Activated CD4-positive, alpha-beta memory T cell treated with anti-CD3 and anti-CD28 coated beads for 36 hours (primary cell): ENCODE results near the gene SIRT3. TPM values are rescaled to one million over a fixed set of nuclear protein-coding genes. Genes with fewer than 3 reads are reported as not detected.
"Not testable (repeated sequence)": the region's sequence is repeated elsewhere in the genome, so short reads cannot be mapped to it uniquely, and the experiment has no call there.

Experiments
- CTCF ChIA-PET: fragments of 350-600 bp; sonication (Branson Sonifier 250); formaldehyde crosslinking; loops from one replicate; lab custom pipeline; 2021; ENCODE audit warnings: antibody characterized with exemption, inconsistent platforms; lab: Charles Lee
- POLR2A ChIA-PET: fragments of 350-600 bp; sonication (Branson Sonifier 250); formaldehyde crosslinking; loops from one replicate; lab custom pipeline; 2021; ENCODE audit warnings: antibody characterized with exemption; lab: Charles Lee
- DNase-seq: peaks from one replicate; pipeline ENCODE4 v3.0.0-alpha.2; 2020
- H3K27ac Mint-ChIP-seq: one replicate; pipeline ENCODE4 v1.8.0; 2021; ENCODE audit warnings: mixed read lengths
- H3K27me3 Mint-ChIP-seq: one replicate; pipeline ENCODE4 v1.8.0; 2021; ENCODE audit warnings: mixed read lengths
- H3K36me3 Mint-ChIP-seq: one replicate; pipeline ENCODE4 v1.8.0; 2021; ENCODE audit warnings: mixed read lengths
- H3K4me1 Mint-ChIP-seq: one replicate; pipeline ENCODE4 v1.8.0; 2021; ENCODE audit warnings: low read depth, mixed read lengths
- H3K4me3 Mint-ChIP-seq: one replicate; pipeline ENCODE4 v1.8.0; 2021; ENCODE audit warnings: mild to moderate bottlenecking, mixed read lengths
- H3K9me3 Mint-ChIP-seq: one replicate; pipeline ENCODE4 v1.8.0; 2021; ENCODE audit warnings: mixed read lengths
- intact Hi-C: fragments of 100-400 bp; cut with micrococcal nuclease; formaldehyde crosslinking; loops from one replicate; pipeline ENCODE4 v1.15.1; 2023
- total RNA-seq, 2 experiments: library from RNA; stranded (reverse); gene quantifications; one replicate each; pipeline ENCODE4 v1.2.3, GENCODE V29; 2021

SIRT3 gene
- total RNA-seq, 2 experiments from 2014 or later: 16.1 to 17.6 TPM

GRCh38 chr11:253160-253885, 17.2 kb upstream of the SIRT3 start:
- H3K4me1 Mint-ChIP-seq: peaks cover 17% of the 10 kb centered on the region
- H3K27me3 Mint-ChIP-seq: no peaks in the 10 kb centered on the region
- H3K27ac Mint-ChIP-seq: no peak overlapping the region
- DNase-seq: no peak
- H3K9me3 Mint-ChIP-seq: no peaks in the 10 kb centered on the region
- peaks cover 41% of the 10 kb centered on the region for H3K36me3 Mint-ChIP-seq
- H3K4me3 Mint-ChIP-seq: no peak overlapping the region
- POLR2A ChIA-PET: no interaction called here
- intact Hi-C loops: loop anchor here (5.0 kb wide), 2 partner anchors 54 to 104 kb away; partner anchors contain the start of gene IFITM2
- CTCF ChIA-PET: no interaction called here

GRCh38 chr11:252666-253065, 16.5 kb upstream of the SIRT3 start:
- peaks cover 21% of the 10 kb centered on the region for H3K4me1 Mint-ChIP-seq
- ChIA-PET CTCF (interaction anchor here (1.7 to 3.5 kb wide), 4 partner anchors 29 to 266 kb away, joined by 3 to 57 read pairs (median 12); partner anchors contain the start of gene NLRP6), POLR2A (no interaction called here)
- intact Hi-C loops: loop anchor here (5.0 kb wide), 2 partner anchors 55 to 105 kb away; partner anchors contain the start of gene IFITM2
- no peak for DNase-seq
- H3K9me3 Mint-ChIP-seq: no peaks in the 10 kb centered on the region
- no peak overlapping the region for H3K4me3 Mint-ChIP-seq
- no peaks in the 10 kb centered on the region for H3K27me3 Mint-ChIP-seq
- H3K27ac Mint-ChIP-seq: no peak overlapping the region
- H3K36me3 Mint-ChIP-seq: peaks cover 47% of the 10 kb centered on the region

- no peak overlapping the region for H3K4me3 Mint-ChIP-seq
- ChIA-PET POLR2A (no interaction called here), CTCF (interaction anchor here (0.8 to 3.5 kb wide), 24 partner anchors 8 to 268 kb away, joined by 3 to 57 read pairs (median 8); partner anchors contain the start of genes BET1L, IFITM2, NLRP6 and PGGHG)
- peaks cover 21% of the 10 kb centered on the region for H3K4me1 Mint-ChIP-seq
- no peaks in the 10 kb centered on the region for H3K9me3 Mint-ChIP-seq
- intact Hi-C loops: loop anchor here (5.0 kb wide), 2 partner anchors 56 to 106 kb away; partner anchors contain the start of gene IFITM2
- H3K27ac Mint-ChIP-seq: no peak overlapping the region
- no peak for DNase-seq
- no peaks in the 10 kb centered on the region for H3K27me3 Mint-ChIP-seq
- H3K36me3 Mint-ChIP-seq: peaks cover 57% of the 10 kb centered on the region
These were observed 15.4 kb upstream of the SIRT3 start for GRCh38 chr11:251550-251949.

GRCh38 chr11:250740-251299, 14.7 kb upstream of the SIRT3 start:
- Mint-ChIP-seq H3K36me3 (peaks cover 63% of the 10 kb centered on the region), H3K9me3 (no peaks in the 10 kb centered on the region), H3K27me3 (no peaks in the 10 kb centered on the region), H3K4me3 (no peak overlapping the region), H3K4me1 (peaks cover 21% of the 10 kb centered on the region), H3K27ac (peak overlapping the region; percentile 64)
- DNase-seq: peak; percentile 89
- CTCF ChIA-PET: interaction anchor here (0.6 to 3.5 kb wide), 35 partner anchors 9 to 268 kb away, joined by 3 to 57 read pairs (median 5); partner anchors contain the start of genes BET1L, IFITM2, NLRP6 and PGGHG
- POLR2A ChIA-PET: interaction anchor here (1.2 kb wide), 1 partner anchor 43 kb away, joined by 4 read pairs; the partner anchor contains the start of genes BET1L and RIC8A
- intact Hi-C loops: loop anchor here (5.0 kb wide), 2 partner anchors 56 to 106 kb away; partner anchors contain the start of gene IFITM2

- intact Hi-C loops: loop anchor here (5.0 kb wide), 2 partner anchors 57 to 107 kb away; partner anchors contain the start of gene IFITM2
- H3K27ac Mint-ChIP-seq: peak overlapping the region; percentile 64
- no peak for DNase-seq
- ChIA-PET POLR2A (interaction anchor here (1.0 to 1.2 kb wide), 2 partner anchors 43 to 105 kb away, joined by 3 to 4 read pairs; partner anchors contain the start of genes BET1L and RIC8A), CTCF (interaction anchor here (0.6 to 3.5 kb wide), 32 partner anchors 9 to 206 kb away, joined by 3 to 57 read pairs (median 5); partner anchors contain the start of genes BET1L, NLRP6, PGGHG and PSMD13)
- H3K27me3 Mint-ChIP-seq: no peaks in the 10 kb centered on the region
- peaks cover 21% of the 10 kb centered on the region for H3K4me1 Mint-ChIP-seq
- no peaks in the 10 kb centered on the region for H3K9me3 Mint-ChIP-seq
- H3K36me3 Mint-ChIP-seq: peaks cover 68% of the 10 kb centered on the region
- H3K4me3 Mint-ChIP-seq: no peak overlapping the region
These were observed 14.1 kb upstream of the SIRT3 start for GRCh38 chr11:250274-250673.

GRCh38 chr11:249062-249461, 12.9 kb upstream of the SIRT3 start:
- intact Hi-C loops: no loop called here
- ChIA-PET POLR2A (interaction anchor here (1.0 kb wide), 1 partner anchor 20 kb away, joined by 3 read pairs; no protein-coding TSS in a partner anchor), CTCF (interaction anchor here (1.4 to 3.5 kb wide), 7 partner anchors 13 to 199 kb away, joined by 3 to 30 read pairs (median 5); partner anchors contain the start of genes PSMD13 and SIRT3)
- no peak for DNase-seq
- Mint-ChIP-seq H3K36me3 (peaks cover 74% of the 10 kb centered on the region), H3K4me1 (peaks cover 25% of the 10 kb centered on the region), H3K9me3 (no peaks in the 10 kb centered on the region), H3K27ac (peak overlapping the region; percentile 35), H3K27me3 (no peaks in the 10 kb centered on the region), H3K4me3 (no peak overlapping the region)

- Mint-ChIP-seq H3K36me3 (peaks cover 77% of the 10 kb centered on the region), H3K4me3 (no peak overlapping the region), H3K27ac (no peak overlapping the region), H3K4me1 (peaks cover 48% of the 10 kb centered on the region), H3K9me3 (no peaks in the 10 kb centered on the region), H3K27me3 (no peaks in the 10 kb centered on the region)
- intact Hi-C loops: no loop called here
- DNase-seq: no peak
- ChIA-PET POLR2A (no interaction called here), CTCF (interaction anchor here (0.6 to 0.7 kb wide), 2 partner anchors 13 to 61 kb away, joined by 3 read pairs; no protein-coding TSS in a partner anchor)
These were observed 8.2 kb upstream of the SIRT3 start for GRCh38 chr11:244376-244775.

- Mint-ChIP-seq H3K27me3 (no peaks in the 10 kb centered on the region), H3K27ac (peak overlapping the region; percentile 47), H3K9me3 (no peaks in the 10 kb centered on the region), H3K4me3 (no peak overlapping the region), H3K4me1 (peaks cover 54% of the 10 kb centered on the region), H3K36me3 (peaks cover 59% of the 10 kb centered on the region)
- CTCF ChIA-PET: interaction anchor here (0.6 to 3.5 kb wide), 2 partner anchors 9 to 64 kb away, joined by 3 to 23 read pairs; no protein-coding TSS in a partner anchor
- no peak for DNase-seq
- intact Hi-C loops: no loop called here
- POLR2A ChIA-PET: no interaction called here
These were observed 5.5 kb upstream of the SIRT3 start for GRCh38 chr11:241634-242033.

- Mint-ChIP-seq H3K4me3 (no peak overlapping the region), H3K4me1 (peaks cover 59% of the 10 kb centered on the region), H3K27me3 (no peaks in the 10 kb centered on the region), H3K36me3 (peaks cover 49% of the 10 kb centered on the region), H3K27ac (peak overlapping the region; percentile 64), H3K9me3 (no peaks in the 10 kb centered on the region)
- CTCF ChIA-PET: interaction anchor here (1.2 to 3.5 kb wide), 3 partner anchors 10 to 66 kb away, joined by 4 to 23 read pairs (median 9); partner anchors contain the start of gene IFITM2
- intact Hi-C loops: no loop called here
- POLR2A ChIA-PET: interaction anchor here (1.2 kb wide), 1 partner anchor 12 kb away, joined by 4 read pairs; no protein-coding TSS in a partner anchor
- DNase-seq: peak; percentile 8
These were observed 4.2 kb upstream of the SIRT3 start for GRCh38 chr11:240315-240714.

GRCh38 chr11:238346-238745, 2.2 kb upstream of the SIRT3 start:
- H3K36me3 Mint-ChIP-seq: peaks cover 37% of the 10 kb centered on the region
- peak overlapping the region; percentile 55 for H3K27ac Mint-ChIP-seq
- intact Hi-C loops: loop anchor here (5.0 kb wide), 1 partner anchor 49 kb away; the partner anchor contains the start of gene PGGHG
- peaks cover 57% of the 10 kb centered on the region for H3K4me1 Mint-ChIP-seq
- POLR2A ChIA-PET: interaction anchor here (3.0 kb wide), 1 partner anchor 31 kb away, joined by 32 read pairs; the partner anchor contains the start of genes BET1L and RIC8A
- CTCF ChIA-PET: interaction anchor here (0.6 to 4.1 kb wide), 7 partner anchors 12 to 91 kb away, joined by 3 to 30 read pairs (median 7); partner anchors contain the start of gene IFITM2
- H3K9me3 Mint-ChIP-seq, H3K27me3 Mint-ChIP-seq: not testable (repeated sequence)
- H3K4me3 Mint-ChIP-seq: peak overlapping the region; percentile 97
- DNase-seq: peak; percentile 5
